Activated effector memory CD4-positive, alpha-beta T cell treated with Interleukin-2 at 50 U/mL for 16 hours (primary cell): ENCODE results near the gene TGFBI.
A peak's percentile ranks its signal among the peaks of the same experiment; 100 is the strongest.

Experiments used
- DNase-seq: peaks from one replicate; pipeline ENCODE4 v3.0.0-alpha.2; 2020

Gene TGFBI

DNA sequence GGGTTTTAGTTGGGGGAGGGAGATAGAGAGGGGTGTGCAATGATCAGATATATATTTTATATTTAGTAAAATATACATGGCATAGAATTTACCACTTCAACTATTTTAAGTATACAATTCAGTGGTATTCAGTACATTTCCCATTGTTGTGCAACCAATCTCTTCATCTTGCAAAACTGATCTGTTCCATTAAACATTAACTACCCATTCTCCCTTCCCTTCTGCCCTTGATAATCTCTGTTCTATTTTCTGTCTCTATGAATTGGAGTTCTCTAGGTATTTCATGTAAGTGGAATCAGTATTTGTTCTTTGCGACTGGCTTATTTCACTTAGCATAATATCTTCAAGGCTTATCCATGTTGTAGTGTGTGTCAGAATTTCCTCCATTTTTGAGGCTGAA, 38.6 kb downstream of the TGFBI start:
- no peak for DNase-seq

- no peak for DNase-seq
These were observed 41.9 kb downstream of the TGFBI start for GRCh38 chr5:136070486-136071285.

- no peak for DNase-seq
These were observed 45.1 kb downstream of the TGFBI start for GRCh38 chr5:136073714-136074529.

GRCh38 chr5:136075466-136075891, 46.7 kb downstream of the TGFBI start:
- no peak for DNase-seq

- DNase-seq = no peak
These were observed 47.3 kb downstream of the TGFBI start for GRCh38 chr5:136076067-136076466.

GRCh38 chr5:136076881-136077445, 48.2 kb downstream of the TGFBI start:
- DNase-seq = no peak

DNA sequence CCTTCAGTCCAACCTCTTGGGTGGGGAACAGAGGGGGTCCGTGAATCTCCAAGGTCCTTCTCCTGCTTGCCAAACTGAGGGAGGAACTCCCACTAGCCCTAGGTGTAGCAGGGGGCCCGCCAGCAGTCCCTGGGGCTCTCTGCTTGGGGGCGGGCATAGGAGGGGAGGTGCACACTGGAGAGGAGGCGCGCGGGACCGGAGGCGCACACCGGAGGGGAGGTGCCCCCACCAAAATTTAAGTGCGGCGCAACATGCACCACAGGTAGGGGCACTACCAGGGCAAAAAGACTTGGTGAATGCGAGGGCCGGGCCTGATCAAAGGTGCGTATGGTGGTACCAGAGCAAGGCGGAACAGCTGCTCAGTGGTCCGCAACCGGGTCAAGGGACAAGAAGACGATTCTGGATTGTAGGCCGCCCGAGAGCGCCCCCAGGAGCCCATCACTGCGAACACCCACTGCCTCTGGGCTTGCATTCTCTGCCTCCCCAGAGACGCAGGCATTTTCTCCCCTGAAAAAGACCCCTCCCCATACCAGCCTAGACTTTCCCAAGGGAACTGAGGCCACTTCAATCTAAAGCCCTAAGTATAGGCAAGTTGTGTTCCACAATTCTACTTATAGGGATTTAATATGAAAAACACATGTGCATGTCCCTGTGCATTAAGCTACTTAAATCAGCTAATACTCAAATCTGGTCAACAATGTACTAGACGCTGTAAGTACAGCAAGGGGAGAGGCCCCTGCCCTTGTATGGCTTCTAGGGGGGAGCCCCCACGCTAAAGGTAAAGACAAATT, 50.6 kb downstream of the TGFBI start:
- no peak for DNase-seq

DNA sequence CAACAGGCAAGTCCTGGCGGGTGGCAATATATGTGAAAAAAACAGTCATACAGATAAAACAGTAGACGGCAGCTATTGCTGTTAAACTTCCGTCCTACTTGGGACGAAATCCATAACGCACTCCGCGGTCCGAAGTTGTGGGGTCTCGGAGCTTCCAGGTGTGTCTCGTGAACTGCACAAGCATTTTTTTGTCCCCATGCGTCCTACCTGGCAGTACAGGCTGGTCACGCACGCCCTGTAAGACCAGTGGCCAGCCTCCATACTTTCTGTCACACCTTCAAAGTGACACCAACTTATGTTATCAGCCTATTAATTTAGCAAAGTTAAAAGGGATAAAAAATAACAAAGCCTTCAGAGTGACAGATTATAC, 51.3 kb downstream of the TGFBI start:
- DNase-seq = no peak

DNA sequence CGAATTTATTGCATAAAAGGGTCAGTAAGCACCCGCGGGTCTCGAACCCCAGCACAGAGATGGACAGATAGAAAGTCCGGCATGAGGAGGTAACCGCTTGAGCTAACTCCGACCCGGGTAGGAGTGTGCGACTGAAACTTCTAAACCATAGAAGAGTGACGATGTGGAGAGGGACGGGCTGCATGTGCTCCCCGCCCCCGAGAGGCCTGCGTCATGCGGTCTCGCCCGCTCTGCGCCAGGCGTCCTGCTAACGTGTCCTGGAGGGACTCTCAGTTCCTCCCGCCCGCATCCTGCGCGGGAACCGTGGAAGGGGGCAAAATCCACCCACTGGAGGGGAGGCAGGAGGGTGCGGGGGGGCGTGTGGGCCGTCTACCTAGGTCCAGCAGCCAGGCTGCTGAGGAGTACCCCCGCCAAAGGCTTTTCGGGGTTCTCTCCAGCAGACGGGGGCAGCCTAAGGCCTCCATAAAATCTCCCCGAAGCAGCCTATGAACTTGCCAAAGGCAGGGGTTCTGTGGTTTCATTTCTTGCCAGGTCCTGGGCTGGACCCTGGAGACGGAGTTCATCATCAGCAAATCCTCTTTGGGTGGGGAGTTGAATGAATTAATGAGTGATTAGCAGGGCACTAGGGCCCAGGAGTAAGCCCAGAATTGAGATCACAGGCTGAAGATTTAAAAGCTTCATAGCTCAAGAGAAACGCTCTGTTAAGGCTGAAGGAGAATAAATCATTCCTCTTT, 51.9 kb downstream of the TGFBI start:
- peak; percentile 56 for DNase-seq

GRCh38 chr5:136081217-136081591, 52.4 kb downstream of the TGFBI start:
- DNase-seq = no peak

GRCh38 chr5:136082390-136083193, 53.8 kb downstream of the TGFBI start:
- DNase-seq = peak; percentile 33

DNA sequence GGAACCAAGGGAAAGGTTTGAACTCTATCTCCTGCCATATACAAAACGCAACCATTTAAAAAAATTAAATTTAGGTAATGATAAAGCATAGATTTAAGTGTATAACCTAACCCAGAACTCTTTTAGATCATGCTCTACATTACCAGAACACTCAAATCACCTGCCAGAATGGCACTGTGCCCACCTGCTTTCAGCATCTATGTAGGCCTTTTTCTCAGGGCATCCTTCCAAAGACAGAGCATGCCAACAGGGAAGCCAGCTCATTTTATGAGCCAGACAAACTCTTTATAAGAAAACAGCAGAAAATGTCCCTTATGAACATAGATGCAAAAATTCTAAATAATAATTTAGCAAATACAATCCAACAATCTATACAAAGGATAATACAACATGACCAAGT, 55.9 kb downstream of the TGFBI start:
- DNase-seq = no peak

- DNase-seq = no peak
These were observed 58.2 kb downstream of the TGFBI start for GRCh38 chr5:136086783-136087566.

DNA sequence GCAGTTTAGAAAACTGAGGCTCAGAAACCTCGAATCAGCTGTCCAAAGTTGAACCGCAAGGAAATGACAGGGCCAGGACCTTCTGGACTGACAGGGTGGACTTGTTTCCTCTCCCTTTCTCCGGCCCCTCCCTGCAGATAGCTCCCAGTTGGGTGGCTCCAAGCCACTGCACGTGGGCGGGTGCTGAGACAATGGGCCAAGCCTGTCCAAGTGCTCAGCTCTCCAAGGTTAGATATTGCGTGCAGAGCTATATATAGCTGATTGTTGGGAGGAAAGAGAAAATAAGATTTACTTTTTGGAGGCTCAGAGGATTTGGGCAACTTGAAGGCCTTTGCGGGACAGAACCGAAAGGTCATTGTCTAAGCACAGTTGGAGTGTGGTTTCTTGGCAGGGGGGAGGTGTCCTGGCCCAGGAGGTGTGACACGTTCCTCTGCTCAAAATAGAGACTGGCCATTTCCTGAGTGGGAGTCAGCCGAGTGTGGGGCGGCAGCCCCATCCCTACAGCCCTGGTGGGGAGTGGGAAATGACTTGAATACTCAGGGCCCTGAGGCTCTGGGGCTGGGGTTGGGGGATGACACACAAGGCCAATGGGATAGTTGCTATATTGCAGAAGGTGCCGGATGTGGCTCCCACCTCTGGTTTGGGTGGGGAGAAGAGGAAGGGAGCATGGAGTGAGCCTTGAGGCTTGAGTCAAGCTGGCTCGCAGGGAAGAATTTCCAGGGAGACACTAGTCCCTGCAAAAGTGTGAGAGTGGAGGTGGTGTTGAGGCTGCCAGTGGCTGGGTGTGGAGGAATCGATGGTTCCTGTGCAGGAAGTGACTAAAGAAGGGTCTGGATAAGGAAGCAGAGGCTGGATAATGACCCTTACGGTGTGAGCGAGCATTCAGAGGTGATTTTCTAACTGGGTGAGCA, 59.4 kb downstream of the TGFBI start:
- DNase-seq = no peak

GRCh38 chr5:136089791-136090190, 61.0 kb downstream of the TGFBI start:
- DNase-seq = no peak

DNA sequence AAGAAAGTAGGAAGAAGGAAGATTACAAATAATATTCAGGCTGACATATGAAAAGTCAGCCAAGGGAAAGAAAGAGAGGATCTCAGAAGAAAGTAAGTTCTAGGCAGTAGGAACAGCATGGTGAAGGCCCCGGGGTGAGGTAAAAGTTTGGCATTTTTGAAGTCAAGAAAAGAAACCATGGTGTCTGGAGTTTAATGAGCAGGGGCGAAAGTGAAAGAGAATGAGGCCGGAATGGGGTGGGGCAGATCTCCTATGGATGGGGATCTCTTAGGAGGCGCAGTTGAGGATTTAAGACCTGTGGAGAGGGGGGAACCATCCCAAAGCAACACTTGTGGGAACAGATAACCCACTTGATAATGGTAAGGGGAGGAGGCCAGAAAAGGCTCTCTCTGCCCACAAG, 61.5 kb downstream of the TGFBI start:
- DNase-seq = no peak

DNA sequence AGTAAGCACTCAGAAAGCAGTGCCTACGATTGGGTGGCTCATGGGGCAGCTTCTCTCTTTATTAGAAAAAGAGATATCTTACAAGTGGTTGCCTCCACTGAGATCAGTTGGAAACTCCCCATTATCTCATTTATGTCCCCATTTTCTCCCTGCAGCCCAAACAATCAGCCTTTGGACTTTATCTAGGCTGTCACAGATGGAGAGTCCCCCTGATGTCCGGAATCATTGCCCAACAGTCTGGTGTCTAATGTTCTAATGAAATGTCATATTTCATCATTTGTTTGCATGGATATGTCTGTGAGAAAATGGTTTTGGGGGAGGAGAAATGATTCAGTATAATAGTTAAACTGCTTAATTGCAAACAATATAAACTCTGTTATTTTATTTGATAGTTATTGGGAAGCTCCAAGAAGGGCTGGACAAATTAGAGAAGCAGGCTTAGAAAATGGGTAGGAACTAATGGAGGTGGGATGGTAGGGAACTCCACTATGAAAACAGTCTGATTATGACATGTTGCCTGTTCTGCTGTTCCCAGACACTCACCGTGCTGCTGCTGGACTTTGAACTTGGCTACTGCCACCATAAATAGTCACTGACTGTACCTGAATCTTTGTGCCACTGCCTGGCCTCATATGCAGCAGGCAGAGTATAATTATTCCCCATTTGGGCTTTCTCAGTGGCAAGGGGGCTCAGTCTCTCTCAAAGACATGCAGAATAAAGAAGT, 65.6 kb downstream of the TGFBI start:
- DNase-seq = no peak

DNA sequence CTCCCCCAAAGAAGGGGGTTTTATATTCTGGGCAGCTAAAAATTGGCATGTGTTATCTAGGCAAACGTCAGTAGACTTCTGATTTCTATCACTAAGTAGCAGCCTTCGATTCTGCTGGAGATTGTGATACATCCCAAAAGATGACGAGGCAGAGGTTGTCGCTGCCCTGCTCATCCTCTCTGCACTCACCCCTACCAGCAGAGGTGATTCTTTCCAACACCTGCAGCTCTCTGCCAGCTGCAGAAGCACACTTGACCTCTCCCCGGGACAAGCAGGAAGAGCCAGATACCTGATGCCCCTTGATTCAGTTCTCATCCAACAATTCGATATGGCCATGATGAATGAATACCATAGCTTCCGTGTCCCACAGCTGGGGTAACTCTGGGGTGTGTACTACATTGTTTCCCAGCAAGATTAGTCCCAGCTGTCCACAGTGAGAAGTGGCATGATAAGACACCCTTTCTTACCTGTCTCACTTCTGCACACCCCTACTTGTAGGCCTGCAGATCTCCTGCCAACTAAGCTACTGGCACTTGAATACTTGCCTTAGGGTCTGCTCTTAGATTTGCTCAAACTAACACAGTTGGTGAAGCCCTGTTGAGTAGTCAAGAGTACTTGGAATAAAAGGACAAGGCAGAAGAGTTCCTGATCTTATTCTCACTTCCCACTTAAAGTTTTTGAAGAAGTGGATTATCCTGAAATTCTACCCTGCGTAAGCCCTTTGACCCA, 66.3 kb downstream of the TGFBI start:
- no peak for DNase-seq
